ENCODE data around the gene BBS2. TPM values are rescaled to one million over a fixed set of nuclear protein-coding genes. Genes with fewer than 3 reads are reported as not detected.
A peak's percentile ranks its signal among the peaks of the same experiment; 100 is the strongest.

The BBS2 gene
- total and polyA plus RNA-seq, 8 donors = 10.0 to 50.4 (median 16.2) TPM

- H3K4me3 ChIP-seq = no peak overlapping the region
- H3K4me1 ChIP-seq = no peaks in the 10 kb centered on the region
- ATAC-seq = no peak
- intact Hi-C loops (cut with DNase I) = no loop called here
- H3K36me3 ChIP-seq = peaks cover 0 to 25% (median 3%) of the 10 kb centered on the region in 3 donors
- 95 to 96% methylated on average over 2 of the region's 2 CpGs for WGBS, 2 donors
- no peaks in the 10 kb centered on the region for H3K9me3 ChIP-seq
- no peak for FAIRE-seq
- no peak overlapping the region for H3K27ac ChIP-seq
- TF ChIP-seq, protein P1, sequence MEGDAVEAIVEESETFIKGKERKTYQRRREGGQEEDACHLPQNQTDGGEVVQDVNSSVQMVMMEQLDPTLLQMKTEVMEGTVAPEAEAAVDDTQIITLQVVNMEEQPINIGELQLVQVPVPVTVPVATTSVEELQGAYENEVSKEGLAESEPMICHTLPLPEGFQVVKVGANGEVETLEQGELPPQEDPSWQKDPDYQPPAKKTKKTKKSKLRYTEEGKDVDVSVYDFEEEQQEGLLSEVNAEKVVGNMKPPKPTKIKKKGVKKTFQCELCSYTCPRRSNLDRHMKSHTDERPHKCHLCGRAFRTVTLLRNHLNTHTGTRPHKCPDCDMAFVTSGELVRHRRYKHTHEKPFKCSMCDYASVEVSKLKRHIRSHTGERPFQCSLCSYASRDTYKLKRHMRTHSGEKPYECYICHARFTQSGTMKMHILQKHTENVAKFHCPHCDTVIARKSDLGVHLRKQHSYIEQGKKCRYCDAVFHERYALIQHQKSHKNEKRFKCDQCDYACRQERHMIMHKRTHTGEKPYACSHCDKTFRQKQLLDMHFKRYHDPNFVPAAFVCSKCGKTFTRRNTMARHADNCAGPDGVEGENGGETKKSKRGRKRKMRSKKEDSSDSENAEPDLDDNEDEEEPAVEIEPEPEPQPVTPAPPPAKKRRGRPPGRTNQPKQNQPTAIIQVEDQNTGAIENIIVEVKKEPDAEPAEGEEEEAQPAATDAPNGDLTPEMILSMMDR (IDR thresholded peaks at IDR 0.05) = no peak
- no peak for DNase-seq
- no peaks in the 10 kb centered on the region for H3K27me3 ChIP-seq
These were observed 38.2 kb downstream of the BBS2 start for GRCh38 chr16:56481468-56482122.

GRCh38 chr16:56480776-56481467, 38.9 kb downstream of the BBS2 start:
- Histone ChIP-seq H3K36me3 (peaks cover 0 to 30% (median 6%) of the 10 kb centered on the region in 3 donors), H3K4me3 (no peak overlapping the region), H3K27ac (no peak overlapping the region), H3K27me3 (no peaks in the 10 kb centered on the region), H3K9me3 (no peaks in the 10 kb centered on the region), H3K4me1 (no peaks in the 10 kb centered on the region)
- intact Hi-C loops (cut with DNase I) = no loop called here
- ATAC-seq (no peak), FAIRE-seq (no peak), DNase-seq (no peak)
- TF ChIP-seq, protein P1 (IDR thresholded peaks at IDR 0.05) = no peak
- WGBS, 2 donors = 84 to 87% methylated on average over 7 of the region's 7 CpGs

- H3K9me3 ChIP-seq = no peaks in the 10 kb centered on the region
- H3K36me3 ChIP-seq = peaks cover 0 to 36% (median 10%) of the 10 kb centered on the region in 3 donors
- ATAC-seq = peak in 1 of 4 donors; percentile 12
- TF ChIP-seq, protein P1 (IDR thresholded peaks at IDR 0.05) = no peak
- H3K27me3 ChIP-seq = no peaks in the 10 kb centered on the region
- H3K4me3 ChIP-seq = no peak overlapping the region
- no peak for FAIRE-seq
- no peaks in the 10 kb centered on the region for H3K4me1 ChIP-seq
- 93 to 97% methylated on average over 2 of the region's 2 CpGs for WGBS, 2 donors
- intact Hi-C loops (cut with DNase I) = no loop called here
- no peak for DNase-seq
- H3K27ac ChIP-seq = no peak overlapping the region
These were observed 40.4 kb downstream of the BBS2 start for GRCh38 chr16:56479469-56479868.

- TF ChIP-seq, protein P1 (IDR thresholded peaks at IDR 0.05) = no peak
- ATAC-seq (no peak), FAIRE-seq (no peak), DNase-seq (no peak)
- Histone ChIP-seq H3K27me3 (no peaks in the 10 kb centered on the region), H3K36me3 (peaks cover 0 to 39% (median 10%) of the 10 kb centered on the region in 3 donors), H3K9me3 (no peaks in the 10 kb centered on the region), H3K4me1 (no peaks in the 10 kb centered on the region), H3K4me3 (no peak overlapping the region), H3K27ac (no peak overlapping the region)
- intact Hi-C loops (cut with DNase I) = no loop called here
- whole genome bisulfite sequencing, 2 donors = 88 to 93% methylated on average over 2 of the region's 2 CpGs
These were observed 41.4 kb downstream of the BBS2 start for GRCh38 chr16:56478281-56479049.
